K562 (cell line): ENCODE results near the gene DLX4. TPM values are rescaled to one million over a fixed set of nuclear protein-coding genes. Genes with fewer than 3 reads are reported as not detected.

Experiments used
- ATAC-seq: fragments of 200-7000 bp; cut with Tn5 transposase; 3 replicates; pipeline ENCODE4 v1.9.1; 2020; ENCODE audit warnings: moderate library complexity
- BruUV-seq: library from RNA; stranded (reverse); fragments of 400-500 nt; replicated peaks from 2 replicates; lab custom pipeline; 2021; lab: Mats Ljungman, UMichigan
- CTCF ChIA-PET: fragments of 300-600 bp; formaldehyde crosslinking; extraction: SDS; loops from one replicate; lab custom pipeline; 2021; ENCODE audit warnings: low intra/inter-chr PET ratio; lab: Yijun Ruan, JAX
- POLR2A ChIA-PET: fragments of 300-600, 350-650 bp; sonication (Branson Sonifier 250); formaldehyde crosslinking; extraction: SDS; loops from one replicate; lab custom pipeline; 2021; ENCODE audit warnings: antibody characterized with exemption, inconsistent platforms; lab: Yijun Ruan, JAX
- DNase-seq, 4 experiments: peaks; one replicate each; pipeline versions ENCODE4 v3.0.0 to v3.0.0-alpha.2; 2011 to 2018; ENCODE audit warnings: low spot score in 3 of 4, mixed read lengths in 3 of 4; ENCODE audit errors: extremely low read depth in 1 of 4
- FAIRE-seq: peaks from 2 replicates; lab custom pipeline; 2011; peaks lifted over from hg19 to GRCh38; lab: Jason Lieb, UNC
- H2AFZ ChIP-seq: 2 replicates; pipeline ENCODE4 v1.6.0; 2011; ENCODE audit warnings: low read depth, low read length, control low read depth, inconsistent platforms
- H3K27ac ChIP-seq: fragments of 200-600 bp; 3 replicates; pipeline ENCODE4 v1.8.0; 2011; ENCODE audit warnings: low read depth, mild to moderate bottlenecking, control low read depth, inconsistent platforms, low read length, moderate library complexity, mixed read lengths; ENCODE audit errors: extremely low read depth
- H3K27me3 ChIP-seq, 2 experiments: fragments of 300-600 bp in 1 of 2; 2 replicates in 1 of 2; 3 replicates in 1 of 2; pipeline versions ENCODE4 v1.6.0 to v1.8.0; 2011; ENCODE audit warnings: inconsistent platforms in 2 of 2, low read length in 2 of 2, mild to moderate bottlenecking in 1 of 2, mixed read lengths in 1 of 2, moderate library complexity in 1 of 2; ENCODE audit not compliant: control insufficient read depth in 2 of 2, insufficient read depth in 2 of 2
- H3K36me3 ChIP-seq: fragments of 300-600 bp; 3 replicates; pipeline ENCODE4 v1.8.0; 2011; ENCODE audit warnings: mild to moderate bottlenecking, low read length, inconsistent platforms; ENCODE audit not compliant: control insufficient read depth, insufficient read depth
- H3K4me1 ChIP-seq, 2 experiments: fragments of 200-600 bp in 1 of 2; replicated peaks in 1 of 2; 2 replicates in 1 of 2; 3 replicates in 1 of 2; pipeline versions ENCODE4 v1.5.1 to v1.8.0; 2011; ENCODE audit warnings: inconsistent platforms in 2 of 2, low read length in 2 of 2, mild to moderate bottlenecking in 1 of 2, mixed read lengths in 1 of 2, moderate library complexity in 1 of 2; ENCODE audit not compliant: control insufficient read depth in 2 of 2, insufficient read depth in 2 of 2
- H3K4me2 ChIP-seq: 2 replicates; pipeline ENCODE4 v1.6.1; 2011; ENCODE audit warnings: low read length, control low read depth, inconsistent platforms, mixed read lengths; ENCODE audit not compliant: insufficient read depth
- H3K4me3 ChIP-seq: fragments of 200-600 bp; sonication (generic), shearing (Covaris generic); 2 replicates; pipeline ENCODE4 v1.5.1; 2016; ENCODE audit warnings: control low read depth, inconsistent platforms
- H3K79me2 ChIP-seq: fragments of 200-600 bp; 3 replicates; pipeline ENCODE4 v1.8.0; 2011; ENCODE audit warnings: low read length, inconsistent platforms; ENCODE audit not compliant: control insufficient read depth, insufficient read depth
- H3K9ac ChIP-seq, 2 experiments: 2 replicates each; pipeline versions ENCODE4 v1.6.0 to v1.6.1; 2011; ENCODE audit warnings: low read depth in 2 of 2, low read length in 2 of 2, control low read depth in 1 of 2, inconsistent platforms in 1 of 2, mild to moderate bottlenecking in 1 of 2, mixed read lengths in 1 of 2; ENCODE audit not compliant: insufficient read depth in 1 of 2
- H3K9me1 ChIP-seq: one replicate; pipeline ENCODE4 v1.6.0; 2011; ENCODE audit warnings: inconsistent platforms, mild to moderate bottlenecking, low read length, moderate library complexity; ENCODE audit not compliant: control insufficient read depth, insufficient read depth
- H3K9me3 ChIP-seq: replicated peaks from 2 replicates; pipeline ENCODE4 v1.5.1; 2011; ENCODE audit warnings: low read depth, low read length, inconsistent platforms; ENCODE audit not compliant: control insufficient read depth, insufficient read depth
- H4K20me1 ChIP-seq: replicated peaks from 2 replicates; pipeline ENCODE4 v1.6.1; 2011; ENCODE audit warnings: low read length, inconsistent platforms, mixed read lengths; ENCODE audit not compliant: control insufficient read depth, insufficient read depth
- BRCA1 ChIP-seq, 2 experiments: fragments of 450-650 bp in 1 of 2; sonication (generic) in 1 of 2; formaldehyde crosslinking in 1 of 2; IDR thresholded peaks; 2 replicates each; pipeline versions ENCODE4 v1.5.0 to v1.6.1; 2017 to 2020; ENCODE audit warnings: mild to moderate bottlenecking in 1 of 2, missing genetic modification reagents in 1 of 2
- DNMT1 ChIP-seq: fragments of 450-650 bp; IDR thresholded peaks from 2 replicates; pipeline ENCODE4 v1.6.1; 2016; ENCODE audit warnings: antibody characterized with exemption, mild to moderate bottlenecking
- ELF1 ChIP-seq: fragments of 200-800 bp; sonication (Bioruptor generic); IDR thresholded peaks from 2 replicates; pipeline ENCODE4 v1.6.1; 2016; ENCODE audit warnings: missing genetic modification characterization, missing compliant biosample characterization
- FOXA1 ChIP-seq: fragments of 450-650 bp; IDR thresholded peaks from 2 replicates; pipeline ENCODE4 v1.6.1; 2016; ENCODE audit warnings: mild to moderate bottlenecking, borderline replicate concordance
- GTF2A2 ChIP-seq: IDR thresholded peaks from 2 replicates; pipeline ENCODE4 v1.6.1; 2016; ENCODE audit warnings: mild to moderate bottlenecking, missing genetic modification characterization, missing compliant biosample characterization
- GTF2B ChIP-seq: IDR thresholded peaks from 2 replicates; pipeline ENCODE4 v1.6.1; 2011; ENCODE audit not compliant: insufficient read length; ENCODE audit errors: extremely low read depth
- HDAC3 ChIP-seq: fragments of 450-650 bp; IDR thresholded peaks from 2 replicates; pipeline ENCODE4 v1.6.1; 2018; ENCODE audit warnings: borderline replicate concordance, mild to moderate bottlenecking, moderate library complexity; ENCODE audit not compliant: partially characterized antibody
- L3MBTL2 ChIP-seq: fragments of 450-650 bp; IDR thresholded peaks from 2 replicates; pipeline ENCODE4 v1.6.1; 2016; ENCODE audit warnings: mild to moderate bottlenecking, moderate library complexity
- PRMT5 ChIP-seq: sonication (generic); formaldehyde crosslinking; IDR thresholded peaks from 2 replicates; pipeline ENCODE4 v1.5.0; 2020; ENCODE audit warnings: missing genetic modification reagents
- RBBP5 ChIP-seq: fragments of 200-600 bp; sonication (generic); IDR thresholded peaks from 2 replicates; pipeline ENCODE4 v1.6.1; 2012; ENCODE audit warnings: borderline replicate concordance, mild to moderate bottlenecking, low read length, control low read depth, inconsistent platforms; ENCODE audit not compliant: insufficient read depth, poor library complexity, severe bottlenecking
- SIX5 ChIP-seq, 2 experiments: IDR thresholded peaks; 2 replicates each; pipeline ENCODE4 v1.6.1; 2011; ENCODE audit warnings: low read length in 2 of 2, borderline replicate concordance in 1 of 2, low read depth in 1 of 2, mild to moderate bottlenecking in 1 of 2, moderate library complexity in 1 of 2; ENCODE audit not compliant: insufficient read depth in 1 of 2
- TFAM ChIP-seq: fragments of 250-450 bp; sonication (Bioruptor Pico); conservative IDR thresholded peaks from 2 replicates; pipeline ENCODE4 v1.5.0; 2021; ENCODE audit warnings: mild to moderate bottlenecking, moderate library complexity
- WHSC1 ChIP-seq: IDR thresholded peaks from one replicate; pipeline ENCODE4 v1.6.1; 2012; ENCODE audit warnings: low read length, control low read depth, inconsistent platforms
- ZFP30 ChIP-seq: fragments of 250-450 bp; sonication (Bioruptor Pico); IDR thresholded peaks from 2 replicates; pipeline ENCODE4 v1.8.0; 2022; ENCODE audit warnings: moderate library complexity, mild to moderate bottlenecking, inconsistent platforms, borderline replicate concordance
- ZFP36 ChIP-seq: fragments of 150-350 bp; IDR thresholded peaks from 2 replicates; pipeline ENCODE4 v1.6.1; 2018; ENCODE audit warnings: low read length, low read depth; ENCODE audit not compliant: partially characterized antibody
- ZNF431 ChIP-seq: sonication (generic); formaldehyde crosslinking; IDR thresholded peaks from 2 replicates; pipeline ENCODE4 v1.8.0; 2022; ENCODE audit warnings: mild to moderate bottlenecking, missing genetic modification reagents
- ZNF444 ChIP-seq: fragments of 250-450 bp; sonication (Bioruptor Pico); IDR thresholded peaks from 2 replicates; pipeline ENCODE4 v1.4.0; 2020; ENCODE audit warnings: mild to moderate bottlenecking, moderate library complexity
- WGBS: fragments of 100-300 bp; shearing (Covaris generic); methylation state at CpG from one replicate; pipeline ENCODE4 v1.1.6; 2016; ENCODE audit warnings: low coverage, mixed read lengths; ENCODE audit not compliant: insufficient coverage; ENCODE audit errors: missing lambda C conversion rate; 5-methylcytosine and 5-hydroxymethylcytosine counted together
- in situ Hi-C: fragments of 300-500 bp; cut with MboI; formaldehyde crosslinking; loops from 4 replicates; pipeline ENCODE4 v1.15.0; 2018; ENCODE audit warnings: inconsistent platforms, mixed read lengths
- intact Hi-C: fragments of 100-400 bp; cut with micrococcal nuclease; formaldehyde crosslinking; loops from 2 replicates; pipeline ENCODE4 v1.14.2; 2022
- polyA plus RNA-seq, 8 experiments: library from polyadenylated mRNA; depleted of rRNA in 4 of 8; stranded (reverse) in 5 of 8; unstranded in 3 of 8; fragments of >200 nt; fragmentation: Nextera tagmentation in 2 of 8; fragmentation: Illumina TruSeq in 1 of 8; extraction: Ambion mirVana in 2 of 8; extraction: Trizol in 1 of 8; gene quantifications; 2 replicates each; pipeline versions ENCODE4 v1.2.1 to v1.2.3, GENCODE V29; 2011 to 2014; ENCODE audit warnings: inconsistent platforms in 1 of 8, missing spikeins in 1 of 8
- total RNA-seq, 7 experiments: library from RNA; depleted of rRNA in 6 of 7; stranded (reverse); fragments of >200 nt in 6 of 7; fragmentation: Illumina TruSeq in 2 of 7; extraction: Trizol in 2 of 7; gene quantifications; 2 replicates each; pipeline versions ENCODE4 v1.2.1 to v1.2.3, GENCODE V29; 2011 to 2021; ENCODE audit warnings: low replicate concordance in 1 of 7
- TF ChIP-seq, protein P1 (sequence below): fragments of 250-450 bp; sonication (Bioruptor Pico); IDR thresholded peaks from 2 replicates; pipeline ENCODE4 v1.9.0; 2021; ENCODE audit warnings: mild to moderate bottlenecking, inconsistent platforms
- TF ChIP-seq, protein P2 (sequence below): fragments of 250-450 bp; sonication (Bioruptor Pico); IDR thresholded peaks from 2 replicates; pipeline ENCODE4 v1.4.0; 2020; ENCODE audit warnings: borderline replicate concordance

The DLX4 gene
- total and polyA plus RNA-seq, 9 of the 15 experiments (the other 6 are each of a cell fraction or from before 2014, with no cell fraction given), result 0.15 to 2.2 (median 0.58) TPM

DNA sequence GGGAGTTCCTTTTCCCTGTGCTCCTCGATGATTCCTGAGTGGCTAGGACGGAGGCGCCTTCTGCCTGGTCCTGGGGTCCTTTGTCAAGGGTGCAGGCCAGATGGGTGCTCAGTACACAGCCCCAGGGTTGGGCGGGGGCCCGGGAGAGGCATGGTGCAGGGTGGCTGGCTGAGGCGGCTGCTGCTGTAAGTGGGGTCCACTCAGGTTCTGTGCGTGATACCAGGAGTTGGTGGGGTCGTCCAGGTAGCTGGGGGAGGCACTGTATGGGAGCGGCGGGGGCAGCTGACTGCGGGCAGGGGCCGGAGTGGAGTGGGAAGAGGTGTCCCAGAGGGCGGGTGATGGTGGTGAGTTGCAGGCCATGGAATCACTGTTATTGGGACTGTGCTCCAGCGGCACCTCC is 22.4 kb downstream of the DLX4 start:
- WGBS, result 0% methylated on average over 10 of the region's 14 CpGs
- no peaks in the 10 kb centered on the region for H3K79me2 ChIP-seq
- TF ChIP-seq GTF2B (no peak), RBBP5 (no peak), SIX5 (IDR thresholded peaks at IDR 0.05; ENCODE audit: borderline replicate concordance in 1 of 2, insufficient read depth in 1 of 2, low read depth in 1 of 2, low read length in 2 of 2) (no peak), HDAC3 (no peak), PRMT5 (no peak), BRCA1 (IDR thresholded peaks at IDR 0.05) (no peak), BRCA1 (CRISPR knock-in tag; IDR thresholded peaks at IDR 0.05) (no peak), GTF2A2 (tag) (no peak), ZNF444 (CRISPR knock-in tag) (no peak), TFAM (no peak), ZFP30 (no peak), FOXA1 (no peak), ELF1 (tag) (no peak), WHSC1 (no peak), L3MBTL2 (no peak), DNMT1 (no peak), ZFP36 (no peak), ZNF431 (CRISPR knock-in tag) (no peak)
- TF ChIP-seq, protein P1, sequence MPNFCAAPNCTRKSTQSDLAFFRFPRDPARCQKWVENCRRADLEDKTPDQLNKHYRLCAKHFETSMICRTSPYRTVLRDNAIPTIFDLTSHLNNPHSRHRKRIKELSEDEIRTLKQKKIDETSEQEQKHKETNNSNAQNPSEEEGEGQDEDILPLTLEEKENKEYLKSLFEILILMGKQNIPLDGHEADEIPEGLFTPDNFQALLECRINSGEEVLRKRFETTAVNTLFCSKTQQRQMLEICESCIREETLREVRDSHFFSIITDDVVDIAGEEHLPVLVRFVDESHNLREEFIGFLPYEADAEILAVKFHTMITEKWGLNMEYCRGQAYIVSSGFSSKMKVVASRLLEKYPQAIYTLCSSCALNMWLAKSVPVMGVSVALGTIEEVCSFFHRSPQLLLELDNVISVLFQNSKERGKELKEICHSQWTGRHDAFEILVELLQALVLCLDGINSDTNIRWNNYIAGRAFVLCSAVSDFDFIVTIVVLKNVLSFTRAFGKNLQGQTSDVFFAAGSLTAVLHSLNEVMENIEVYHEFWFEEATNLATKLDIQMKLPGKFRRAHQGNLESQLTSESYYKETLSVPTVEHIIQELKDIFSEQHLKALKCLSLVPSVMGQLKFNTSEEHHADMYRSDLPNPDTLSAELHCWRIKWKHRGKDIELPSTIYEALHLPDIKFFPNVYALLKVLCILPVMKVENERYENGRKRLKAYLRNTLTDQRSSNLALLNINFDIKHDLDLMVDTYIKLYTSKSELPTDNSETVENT, result no peak
- TF ChIP-seq, protein P2, sequence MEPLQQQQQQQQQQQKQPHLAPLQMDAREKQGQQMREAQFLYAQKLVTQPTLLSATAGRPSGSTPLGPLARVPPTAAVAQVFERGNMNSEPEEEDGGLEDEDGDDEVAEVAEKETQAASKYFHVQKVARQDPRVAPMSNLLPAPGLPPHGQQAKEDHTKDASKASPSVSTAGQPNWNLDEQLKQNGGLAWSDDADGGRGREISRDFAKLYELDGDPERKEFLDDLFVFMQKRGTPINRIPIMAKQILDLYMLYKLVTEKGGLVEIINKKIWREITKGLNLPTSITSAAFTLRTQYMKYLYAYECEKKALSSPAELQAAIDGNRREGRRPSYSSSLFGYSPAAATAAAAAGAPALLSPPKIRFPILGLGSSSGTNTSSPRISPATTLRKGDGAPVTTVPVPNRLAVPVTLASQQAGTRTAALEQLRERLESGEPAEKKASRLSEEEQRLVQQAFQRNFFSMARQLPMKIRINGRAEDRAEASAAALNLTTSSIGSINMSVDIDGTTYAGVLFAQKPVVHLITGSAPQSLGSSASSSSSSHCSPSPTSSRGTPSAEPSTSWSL (CRISPR knock-in tag), result no peak
- no peak overlapping the region for H3K27ac ChIP-seq
- no peak overlapping the region for H3K4me2 ChIP-seq
- H3K36me3 ChIP-seq, result no peaks in the 10 kb centered on the region
- intact Hi-C loops (no loop called here), in situ Hi-C loops (no loop called here)
- H3K4me1 ChIP-seq, result peaks cover 0 to 12% of the 10 kb centered on the region in 2 experiments; a peak in 2 of 5 replicates
- H3K4me3 ChIP-seq, result no peak overlapping the region
- no peak overlapping the region for H2AFZ ChIP-seq
- peaks cover 10% of the 10 kb centered on the region for H4K20me1 ChIP-seq
- DNase-seq (no peak), FAIRE-seq (no peak), ATAC-seq (no peak)
- no peaks in the 10 kb centered on the region for H3K9me3 ChIP-seq
- CTCF ChIA-PET, result no interaction called here
- H3K9ac ChIP-seq, result no peak overlapping the region
- no peaks in the 10 kb centered on the region for H3K9me1 ChIP-seq
- H3K27me3 ChIP-seq, result peaks cover 46 to 87% of the 10 kb centered on the region in 2 experiments; a peak in 4 of 5 replicates
- POLR2A ChIA-PET, result interaction anchor here (0.6 kb wide), 1 partner anchor 74 kb away, joined by 5 read pairs; no protein-coding TSS in a partner anchor
- no TSS peak for BruUV-seq
